ENCODE data around the gene FANCL. TPM values are rescaled to one million over a fixed set of nuclear protein-coding genes. Genes with fewer than 3 reads are reported as not detected.
A peak's percentile ranks its signal among the peaks of the same experiment; 100 is the strongest.
"Not testable (repeated sequence)": the region's sequence is repeated elsewhere in the genome, so short reads cannot be mapped to it uniquely, and the experiment has no call there.

Gene FANCL
- 10 to 100 TPM; 42.1 to 65.2 TPM for total RNA-seq
- polyA plus RNA-seq (ENCODE audit: insufficient read length in 2 of 2) = 10 to 100 TPM; 50.8 to 54.0 TPM
- long read RNA-seq, donor 1, transcript FANCL-201 (14 exons, 1,683 nt) = major isoform, 9 of 14 reads
- long read RNA-seq, donor 1, partial matches to known transcripts = 0 of 14 reads
- long read RNA-seq, donor 1, other reads (novel, unspliced or antisense) = 0 of 14 reads
- long read RNA-seq, donor 2, partial matches to known transcripts = 0 of 6 reads
- long read RNA-seq, donor 2, other reads (novel, unspliced or antisense) = 0 of 6 reads
- long read RNA-seq, donor 3, partial matches to known transcripts = 0 of 7 reads
- long read RNA-seq, donor 3, other reads (novel, unspliced or antisense) = 0 of 7 reads
- long read RNA-seq, donor 4, transcript FANCL-201 (14 exons, 1,683 nt) = major isoform, 5 of 19 reads
- long read RNA-seq, donor 4, partial matches to known transcripts = 9 of 19 reads
- long read RNA-seq, donor 4, other reads (novel, unspliced or antisense) = 0 of 19 reads

GRCh38 chr2:58240670-58241545 is at the start of gene FANCL:
TSS of gene FANCL (minus strand) at chr2:58241325. CDS start at chr2:58241313, 12 bp downstream.
- H3K4me1 ChIP-seq (ENCODE audit: control insufficient read depth, insufficient read depth, low read length) = peaks cover 3% of the 10 kb centered on the region
- under 1% methylated on average over 50 of the region's 59 CpGs for WGBS (ENCODE audit: insufficient coverage)
- H3K4me3 ChIP-seq (ENCODE audit: low read depth, low read length) = peak within 1 kb of the TSS; percentile 97
- H3K36me3 ChIP-seq (ENCODE audit: control insufficient read depth, insufficient read depth, low read length) = no peaks in the 10 kb centered on the region
- H3K9me3 ChIP-seq (ENCODE audit: control insufficient read depth, insufficient read depth, low read length) = no peaks in the 10 kb centered on the region
- peak within 1 kb of the TSS; percentile 95 for H3K27ac ChIP-seq (ENCODE audit: low read depth, low read length)
- DNase-seq (ENCODE audit: low read depth in 4 of 6, low spot score in 6 of 6) = peak; percentile 78 to 97 (median 88)
- no peaks in the 10 kb centered on the region for H3K27me3 ChIP-seq (ENCODE audit: control insufficient read depth, insufficient read depth, low read length)

- Histone ChIP-seq H3K27me3 (ENCODE audit: control insufficient read depth, insufficient read depth, low read length) (no peaks in the 10 kb centered on the region), H3K4me1 (ENCODE audit: control insufficient read depth, insufficient read depth, low read length) (no peaks in the 10 kb centered on the region), H3K36me3 (ENCODE audit: control insufficient read depth, insufficient read depth, low read length) (no peaks in the 10 kb centered on the region), H3K4me3 (ENCODE audit: low read depth, low read length) (no peak overlapping the region), H3K27ac (ENCODE audit: low read depth, low read length) (no peak overlapping the region), H3K9me3 (ENCODE audit: control insufficient read depth, insufficient read depth, low read length) (no peaks in the 10 kb centered on the region)
- WGBS (ENCODE audit: insufficient coverage) = 83% methylated on average over 2 of the region's 3 CpGs
- DNase-seq (ENCODE audit: low read depth in 4 of 6, low spot score in 6 of 6) = no peak
Measured at GRCh38 chr2:58289029-58289428, 47.9 kb upstream of the FANCL start.

GRCh38 chr2:58283931-58284330 is 42.8 kb upstream of the FANCL start:
- no peak for DNase-seq (ENCODE audit: low read depth in 4 of 6, low spot score in 6 of 6)

GRCh38 chr2:58275144-58275543 is 34.0 kb upstream of the FANCL start:
- not testable (repeated sequence) for H3K27me3 ChIP-seq (ENCODE audit: control insufficient read depth, insufficient read depth, low read length); H3K36me3 ChIP-seq (ENCODE audit: control insufficient read depth, insufficient read depth, low read length); H3K27ac ChIP-seq (ENCODE audit: low read depth, low read length); H3K9me3 ChIP-seq (ENCODE audit: control insufficient read depth, insufficient read depth, low read length); H3K4me1 ChIP-seq (ENCODE audit: control insufficient read depth, insufficient read depth, low read length); H3K4me3 ChIP-seq (ENCODE audit: low read depth, low read length); DNase-seq (ENCODE audit: low read depth in 4 of 6, low spot score in 6 of 6)
- WGBS (ENCODE audit: insufficient coverage) = no CpG with 5 or more reads among the region's 3 CpGs

More at GRCh38 chr2:58283931-58284330, 42.8 kb upstream of the FANCL start:
- Histone ChIP-seq H3K9me3 (ENCODE audit: control insufficient read depth, insufficient read depth, low read length) (no peaks in the 10 kb centered on the region), H3K27ac (ENCODE audit: low read depth, low read length) (no peak overlapping the region), H3K4me3 (ENCODE audit: low read depth, low read length) (no peak overlapping the region), H3K27me3 (ENCODE audit: control insufficient read depth, insufficient read depth, low read length) (no peaks in the 10 kb centered on the region), H3K4me1 (ENCODE audit: control insufficient read depth, insufficient read depth, low read length) (no peaks in the 10 kb centered on the region), H3K36me3 (ENCODE audit: control insufficient read depth, insufficient read depth, low read length) (no peaks in the 10 kb centered on the region)

DNA sequence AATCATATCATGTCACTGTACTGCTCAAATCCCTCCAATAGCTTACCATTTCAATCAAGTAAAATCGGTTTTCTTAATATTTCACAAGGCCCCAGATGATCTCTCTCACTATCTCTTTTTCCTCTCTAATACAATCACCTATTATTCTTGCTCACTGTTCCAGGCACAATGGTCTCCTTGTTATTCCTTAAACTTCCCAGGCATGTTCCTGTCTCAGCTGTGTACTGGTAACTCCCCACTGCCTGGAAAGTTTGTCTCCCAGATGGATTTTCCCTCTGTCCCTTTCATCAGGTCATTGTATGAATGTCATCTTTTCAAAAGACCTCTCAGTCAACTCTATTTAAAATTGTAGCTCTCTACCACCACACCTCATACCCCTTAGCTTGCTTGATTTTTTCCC is 30.7 kb upstream of the FANCL start:
- DNase-seq (ENCODE audit: low read depth in 4 of 6, low spot score in 6 of 6) = peak in 1 of 6 donors; percentile 5
- no peaks in the 10 kb centered on the region for H3K9me3 ChIP-seq (ENCODE audit: control insufficient read depth, insufficient read depth, low read length)
- no peak overlapping the region for H3K4me3 ChIP-seq (ENCODE audit: low read depth, low read length)
- no peaks in the 10 kb centered on the region for H3K27me3 ChIP-seq (ENCODE audit: control insufficient read depth, insufficient read depth, low read length)
- WGBS (ENCODE audit: insufficient coverage) = 21% methylated on average over 1 of the region's 1 CpG
- no peaks in the 10 kb centered on the region for H3K36me3 ChIP-seq (ENCODE audit: control insufficient read depth, insufficient read depth, low read length)
- no peaks in the 10 kb centered on the region for H3K4me1 ChIP-seq (ENCODE audit: control insufficient read depth, insufficient read depth, low read length)
- no peak overlapping the region for H3K27ac ChIP-seq (ENCODE audit: low read depth, low read length)

- no peaks in the 10 kb centered on the region for H3K9me3 ChIP-seq (ENCODE audit: control insufficient read depth, insufficient read depth, low read length)
- H3K4me3 ChIP-seq (ENCODE audit: low read depth, low read length) = no peak overlapping the region
- no peak overlapping the region for H3K27ac ChIP-seq (ENCODE audit: low read depth, low read length)
- H3K4me1 ChIP-seq (ENCODE audit: control insufficient read depth, insufficient read depth, low read length) = no peaks in the 10 kb centered on the region
- DNase-seq (ENCODE audit: low read depth in 4 of 6, low spot score in 6 of 6) = no peak
- WGBS (ENCODE audit: insufficient coverage) = 100% methylated on average over 2 of the region's 4 CpGs
- no peaks in the 10 kb centered on the region for H3K27me3 ChIP-seq (ENCODE audit: control insufficient read depth, insufficient read depth, low read length)
- no peaks in the 10 kb centered on the region for H3K36me3 ChIP-seq (ENCODE audit: control insufficient read depth, insufficient read depth, low read length)
Measured at GRCh38 chr2:58268685-58269084, 27.6 kb upstream of the FANCL start.

DNA sequence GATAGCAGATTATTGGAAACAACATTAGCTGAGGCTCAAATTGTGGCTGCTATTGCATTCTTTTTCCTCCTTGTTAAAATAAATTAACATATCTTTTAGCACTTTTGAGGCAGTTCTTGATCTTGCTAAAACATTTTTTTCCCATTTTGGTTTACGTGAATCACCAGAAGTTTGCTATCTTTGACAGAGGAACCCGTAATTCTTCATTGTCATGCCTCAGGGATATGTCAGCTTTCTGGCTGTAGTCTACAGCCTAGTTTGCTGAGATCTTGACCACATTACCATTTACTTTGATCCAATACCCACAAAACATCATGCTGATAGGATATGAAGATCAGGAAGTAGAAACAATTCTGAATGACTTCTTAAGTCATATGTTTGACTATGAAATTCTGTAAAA is 25.1 kb upstream of the FANCL start:
- no peaks in the 10 kb centered on the region for H3K36me3 ChIP-seq (ENCODE audit: control insufficient read depth, insufficient read depth, low read length)
- DNase-seq (ENCODE audit: low read depth in 4 of 6, low spot score in 6 of 6) = no peak
- H3K4me3 ChIP-seq (ENCODE audit: low read depth, low read length) = no peak overlapping the region
- no peaks in the 10 kb centered on the region for H3K27me3 ChIP-seq (ENCODE audit: control insufficient read depth, insufficient read depth, low read length)
- H3K27ac ChIP-seq (ENCODE audit: low read depth, low read length) = no peak overlapping the region
- H3K4me1 ChIP-seq (ENCODE audit: control insufficient read depth, insufficient read depth, low read length) = no peaks in the 10 kb centered on the region
- H3K9me3 ChIP-seq (ENCODE audit: control insufficient read depth, insufficient read depth, low read length) = no peaks in the 10 kb centered on the region
- WGBS (ENCODE audit: insufficient coverage) = 76% methylated on average over 2 of the region's 2 CpGs

GRCh38 chr2:58261209-58261608 is 20.1 kb upstream of the FANCL start:
- Histone ChIP-seq H3K27me3 (ENCODE audit: control insufficient read depth, insufficient read depth, low read length) (no peaks in the 10 kb centered on the region), H3K4me1 (ENCODE audit: control insufficient read depth, insufficient read depth, low read length) (no peaks in the 10 kb centered on the region), H3K36me3 (ENCODE audit: control insufficient read depth, insufficient read depth, low read length) (no peaks in the 10 kb centered on the region), H3K27ac (ENCODE audit: low read depth, low read length) (no peak overlapping the region), H3K4me3 (ENCODE audit: low read depth, low read length) (no peak overlapping the region), H3K9me3 (ENCODE audit: control insufficient read depth, insufficient read depth, low read length) (no peaks in the 10 kb centered on the region)
- WGBS (ENCODE audit: insufficient coverage) = no CpG with 5 or more reads among the region's 1 CpG
- DNase-seq (ENCODE audit: low read depth in 4 of 6, low spot score in 6 of 6) = no peak

- H3K27ac ChIP-seq (ENCODE audit: low read depth, low read length); H3K4me1 ChIP-seq (ENCODE audit: control insufficient read depth, insufficient read depth, low read length); H3K36me3 ChIP-seq (ENCODE audit: control insufficient read depth, insufficient read depth, low read length); H3K27me3 ChIP-seq (ENCODE audit: control insufficient read depth, insufficient read depth, low read length); H3K4me3 ChIP-seq (ENCODE audit: low read depth, low read length); H3K9me3 ChIP-seq (ENCODE audit: control insufficient read depth, insufficient read depth, low read length); DNase-seq (ENCODE audit: low read depth in 4 of 6, low spot score in 6 of 6): not testable (repeated sequence)
- WGBS (ENCODE audit: insufficient coverage) = no CpG with 5 or more reads among the region's 1 CpG
Measured at GRCh38 chr2:58258456-58258855, 17.3 kb upstream of the FANCL start.

Data from spinal cord (tissue), 10 donors.